Measurements from ENCODE around the gene CNDP1.

Gene CNDP1

GRCh38 chr18:74515620-74516231, 18.6 kb upstream of the CNDP1 start:
- Histone ChIP-seq H3K36me3 (ENCODE audit: low read depth) (peaks cover 79% of the 10 kb centered on the region), H3K4me3 (ENCODE audit: severe bottlenecking) (no peak overlapping the region), H3K27ac (ENCODE audit: poor library complexity, severe bottlenecking) (no peak overlapping the region), H3K4me1 (ENCODE audit: insufficient read depth, poor library complexity, severe bottlenecking) (no peaks in the 10 kb centered on the region), H3K27me3 (ENCODE audit: insufficient read depth, poor library complexity, severe bottlenecking) (no peaks in the 10 kb centered on the region), H3K9me3 (ENCODE audit: severe bottlenecking) (no peaks in the 10 kb centered on the region)
- ATAC-seq (ENCODE audit: low read depth): no peak
- no peak for DNase-seq (ENCODE audit: low spot score)
- TF ChIP-seq CTCF (IDR thresholded peaks at IDR 0.05; ENCODE audit: poor library complexity, severe bottlenecking): no peak

- no peak for DNase-seq (ENCODE audit: low spot score)
- Histone ChIP-seq H3K4me1 (ENCODE audit: insufficient read depth, poor library complexity, severe bottlenecking) (no peaks in the 10 kb centered on the region), H3K36me3 (ENCODE audit: low read depth) (peaks cover 73% of the 10 kb centered on the region), H3K27ac (ENCODE audit: poor library complexity, severe bottlenecking) (no peak overlapping the region), H3K9me3 (ENCODE audit: severe bottlenecking) (no peaks in the 10 kb centered on the region), H3K27me3 (ENCODE audit: insufficient read depth, poor library complexity, severe bottlenecking) (no peaks in the 10 kb centered on the region), H3K4me3 (ENCODE audit: severe bottlenecking) (no peak overlapping the region)
- no peak for ATAC-seq (ENCODE audit: low read depth)
- TF ChIP-seq CTCF (IDR thresholded peaks at IDR 0.05; ENCODE audit: poor library complexity, severe bottlenecking): no peak
These were observed 17.7 kb upstream of the CNDP1 start for GRCh38 chr18:74516271-74517235.

GRCh38 chr18:74517236-74517630, 17.1 kb upstream of the CNDP1 start:
- DNase-seq (ENCODE audit: low spot score) (no peak), ATAC-seq (ENCODE audit: low read depth) (no peak)
- no peaks in the 10 kb centered on the region for H3K9me3 ChIP-seq (ENCODE audit: severe bottlenecking)
- no peak overlapping the region for H3K27ac ChIP-seq (ENCODE audit: poor library complexity, severe bottlenecking)
- TF ChIP-seq CTCF (IDR thresholded peaks at IDR 0.05; ENCODE audit: poor library complexity, severe bottlenecking): no peak
- H3K27me3 ChIP-seq (ENCODE audit: insufficient read depth, poor library complexity, severe bottlenecking): no peaks in the 10 kb centered on the region
- no peaks in the 10 kb centered on the region for H3K4me1 ChIP-seq (ENCODE audit: insufficient read depth, poor library complexity, severe bottlenecking)
- peaks cover 67% of the 10 kb centered on the region for H3K36me3 ChIP-seq (ENCODE audit: low read depth)
- H3K4me3 ChIP-seq (ENCODE audit: severe bottlenecking): no peak overlapping the region

GRCh38 chr18:74518456-74519295, 15.6 kb upstream of the CNDP1 start:
- DNase-seq (ENCODE audit: low spot score) (no peak), ATAC-seq (ENCODE audit: low read depth) (no peak)
- peaks cover 56% of the 10 kb centered on the region for H3K36me3 ChIP-seq (ENCODE audit: low read depth)

More at GRCh38 chr18:74518456-74519295, 15.6 kb upstream of the CNDP1 start:
- Histone ChIP-seq H3K4me1 (ENCODE audit: insufficient read depth, poor library complexity, severe bottlenecking) (no peaks in the 10 kb centered on the region), H3K4me3 (ENCODE audit: severe bottlenecking) (no peak overlapping the region), H3K9me3 (ENCODE audit: severe bottlenecking) (no peaks in the 10 kb centered on the region), H3K27me3 (ENCODE audit: insufficient read depth, poor library complexity, severe bottlenecking) (no peaks in the 10 kb centered on the region), H3K27ac (ENCODE audit: poor library complexity, severe bottlenecking) (no peak overlapping the region)
- no peak for TF ChIP-seq CTCF (IDR thresholded peaks at IDR 0.05; ENCODE audit: poor library complexity, severe bottlenecking)
